Measurements from ENCODE around the gene TMCC2.
"Not testable (repeated sequence)": the region's sequence is repeated elsewhere in the genome, so short reads cannot be mapped to it uniquely, and the experiment has no call there.

TMCC2 gene

DNA sequence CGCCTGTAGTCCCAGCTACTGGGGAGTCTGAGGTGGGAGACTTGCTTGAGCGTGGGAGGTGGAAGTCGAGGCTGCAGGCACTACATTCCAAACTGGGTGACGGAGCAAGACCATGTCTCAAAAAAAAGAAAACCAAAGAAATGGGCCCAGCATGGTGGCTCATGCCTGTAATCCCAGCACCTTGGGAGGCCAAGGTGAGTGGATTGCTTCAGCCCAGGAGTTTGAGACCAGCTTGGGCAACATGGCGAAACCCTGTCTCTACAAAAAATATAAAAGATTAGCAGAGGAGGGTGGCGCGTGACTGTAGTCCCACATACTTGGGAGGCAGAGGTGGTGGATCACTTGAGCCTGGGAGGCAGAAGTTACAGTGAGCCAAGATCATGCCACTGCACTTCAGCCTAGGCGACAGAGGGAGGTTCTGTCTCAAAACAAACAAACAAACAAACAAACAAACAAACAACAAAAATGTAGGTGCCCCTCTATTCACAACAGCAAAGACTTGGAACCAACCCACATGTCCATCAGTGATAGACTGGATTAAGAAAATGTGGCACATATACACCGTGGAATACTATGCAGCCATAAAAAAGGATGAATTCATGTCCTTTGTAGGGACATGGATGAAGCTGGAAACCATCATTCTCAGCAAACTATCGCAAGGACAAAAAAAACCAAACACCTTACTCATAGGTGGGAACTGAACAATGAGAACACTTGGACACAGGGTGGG, 53.1 kb downstream of the TMCC2 start:
- DNase-seq (ENCODE audit: low spot score), result not testable (repeated sequence)

DNA sequence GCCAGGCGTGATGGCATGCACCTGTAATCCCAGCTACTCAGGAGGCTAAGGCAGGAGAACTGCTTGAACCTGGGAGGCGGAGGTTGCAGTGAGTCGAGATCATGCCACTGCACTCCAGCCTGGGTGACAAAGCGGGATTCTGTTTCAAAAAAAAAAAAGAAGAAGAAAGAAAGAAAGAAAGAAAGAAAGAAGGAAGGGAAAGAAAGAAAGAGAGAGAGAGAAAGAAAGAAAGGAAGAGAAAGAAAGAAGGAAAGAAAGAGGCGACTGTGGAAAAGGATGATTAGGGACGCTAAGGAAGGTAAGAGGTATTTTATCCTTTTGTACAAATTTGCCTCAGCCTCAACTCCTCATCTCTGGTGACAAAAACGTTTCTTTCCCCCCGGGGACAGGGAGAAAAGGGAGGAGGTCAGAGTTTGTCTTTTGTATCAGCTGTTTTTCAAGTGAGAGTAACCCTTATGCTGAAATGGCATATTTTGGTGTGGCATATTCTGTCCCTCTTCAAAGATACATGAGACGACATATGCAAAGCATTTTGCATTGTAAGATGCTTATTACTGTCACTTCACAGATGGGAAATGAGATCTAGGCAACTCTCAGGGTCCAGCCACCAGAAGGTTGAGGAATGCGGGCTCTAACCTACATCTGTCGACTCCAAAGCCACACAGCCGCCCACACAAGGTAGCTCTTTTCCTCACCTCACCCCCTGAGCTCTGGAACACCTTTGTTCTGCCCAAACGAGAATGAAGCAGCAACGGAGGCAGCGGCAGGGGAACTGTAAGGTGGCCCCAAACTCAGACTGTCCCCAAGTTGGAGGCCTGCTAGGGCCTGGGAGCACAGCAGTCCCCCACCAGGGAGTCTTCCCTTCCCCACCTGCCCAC, 55.8 kb downstream of the TMCC2 start:
- no peak for DNase-seq (ENCODE audit: low spot score)

DNA sequence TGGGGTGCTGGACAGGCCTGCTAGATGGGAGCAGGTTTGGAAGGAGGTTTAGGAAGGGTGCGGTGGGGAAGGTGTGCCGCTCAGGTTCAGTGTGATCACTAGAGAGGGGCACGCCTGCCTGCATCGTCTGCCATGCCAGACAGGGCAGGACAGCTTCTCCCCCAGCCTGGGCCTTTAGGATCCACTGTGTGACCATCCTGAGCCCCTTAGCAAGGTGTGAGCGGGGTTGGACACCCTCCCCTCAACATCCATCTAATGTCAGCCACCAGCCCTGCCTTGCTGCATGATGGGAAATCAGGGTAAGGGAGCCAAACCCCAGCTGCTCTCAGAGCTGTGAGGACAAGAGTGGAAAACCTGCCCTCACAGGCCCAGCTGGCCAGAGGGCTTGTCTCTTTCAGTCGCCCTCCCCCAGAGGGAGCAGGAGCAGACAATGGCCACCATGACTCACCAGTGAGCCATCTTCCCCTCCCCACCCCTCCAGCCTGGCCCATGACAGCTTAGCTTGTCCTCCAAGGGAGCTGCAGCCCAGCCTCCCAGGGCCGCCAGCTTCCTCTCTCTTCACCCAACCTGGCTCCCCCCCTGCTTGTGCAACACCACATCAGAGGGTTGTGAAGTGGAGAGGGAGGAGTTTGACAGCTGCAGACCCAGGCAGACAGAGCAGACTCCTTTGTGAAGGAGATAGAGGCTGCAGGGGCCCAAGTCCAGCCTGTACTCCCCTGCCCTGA, 56.8 kb downstream of the TMCC2 start:
- DNase-seq (ENCODE audit: low spot score), result peak; percentile 95

- peak; percentile 66 for DNase-seq (ENCODE audit: low spot score)
Observed at GRCh38 chr1:205285381-205286101, 57.8 kb downstream of the TMCC2 start.

GRCh38 chr1:205286335-205286950, 58.7 kb downstream of the TMCC2 start:
- peak; percentile 72 for DNase-seq (ENCODE audit: low spot score)

DNA sequence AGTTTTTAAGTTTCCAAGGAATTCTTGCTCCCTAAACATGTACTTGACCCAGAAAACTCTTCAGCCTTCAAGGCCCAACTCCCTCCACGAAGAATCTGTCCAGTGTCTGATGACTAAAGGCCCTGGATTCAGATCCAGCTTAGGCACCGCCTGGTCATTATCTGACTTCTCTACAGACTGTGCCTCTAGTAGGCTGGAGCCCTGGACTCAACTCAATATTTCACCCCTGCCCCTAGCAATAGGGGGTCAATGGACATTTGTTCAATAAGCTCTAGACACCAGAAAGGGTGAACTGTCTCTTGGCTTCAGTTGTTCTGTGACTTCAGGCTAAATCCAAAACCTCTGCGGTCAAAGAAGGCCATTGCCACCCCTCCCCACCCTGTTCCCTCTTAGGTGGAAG, 59.3 kb downstream of the TMCC2 start:
- DNase-seq (ENCODE audit: low spot score), result no peak

- peak; percentile 90 for DNase-seq (ENCODE audit: low spot score)
Observed at GRCh38 chr1:205287767-205288559, 60.2 kb downstream of the TMCC2 start.

- no peak for DNase-seq (ENCODE audit: low spot score)
Observed at GRCh38 chr1:205291596-205291995, 63.9 kb downstream of the TMCC2 start.

GRCh38 chr1:205293350-205294074, 65.8 kb downstream of the TMCC2 start:
- DNase-seq (ENCODE audit: low spot score), result no peak

GRCh38 chr1:205294175-205294917, 66.6 kb downstream of the TMCC2 start:
- no peak for DNase-seq (ENCODE audit: low spot score)

GRCh38 chr1:205294934-205295333, 67.2 kb downstream of the TMCC2 start:
- no peak for DNase-seq (ENCODE audit: low spot score)

- no peak for DNase-seq (ENCODE audit: low spot score)
Observed at GRCh38 chr1:205296154-205296553, 68.4 kb downstream of the TMCC2 start.

GRCh38 chr1:205297546-205298177, 69.9 kb downstream of the TMCC2 start:
- not testable (repeated sequence) for DNase-seq (ENCODE audit: low spot score)

GRCh38 chr1:205298191-205298994, 70.6 kb downstream of the TMCC2 start:
- no peak for DNase-seq (ENCODE audit: low spot score)

GRCh38 chr1:205300149-205300548, 72.4 kb downstream of the TMCC2 start:
- DNase-seq (ENCODE audit: low spot score), result no peak

GRCh38 chr1:205301205-205301821, 73.6 kb downstream of the TMCC2 start:
- DNase-seq (ENCODE audit: low spot score), result no peak

GRCh38 chr1:205301842-205302588, 74.3 kb downstream of the TMCC2 start:
- DNase-seq (ENCODE audit: low spot score), result no peak
